ENCODE data around the gene SLC18A2. TPM values are rescaled to one million over a fixed set of nuclear protein-coding genes. Genes with fewer than 3 reads are reported as not detected.
"Not testable (repeated sequence)": the region's sequence is repeated elsewhere in the genome, so short reads cannot be mapped to it uniquely, and the experiment has no call there.

The SLC18A2 gene
- total RNA-seq, 2 experiments from 2014 or later, result not detected

- H3K4me3 Mint-ChIP-seq, result no peak overlapping the region
- peaks cover 12% of the 10 kb centered on the region for H3K4me1 Mint-ChIP-seq (ENCODE audit: low read depth)
- ChIA-PET POLR2A (no interaction called here), CTCF (interaction anchor here (6.0 kb wide), 1 partner anchor 101 kb away, joined by 145 read pairs; no protein-coding TSS in a partner anchor)
- no peaks in the 10 kb centered on the region for H3K36me3 Mint-ChIP-seq (ENCODE audit: low read depth)
- no peaks in the 10 kb centered on the region for H3K9me3 Mint-ChIP-seq (ENCODE audit: insufficient read depth)
- no peak for DNase-seq
- peaks cover 21% of the 10 kb centered on the region for H3K27me3 Mint-ChIP-seq (ENCODE audit: low read depth)
- ATAC-seq, result no peak
- no peak overlapping the region for H3K27ac Mint-ChIP-seq
Measured at GRCh38 chr10:117218654-117219053, 22.3 kb upstream of the SLC18A2 start.

GRCh38 chr10:117221156-117221711 lies 19.7 kb upstream of the SLC18A2 start:
- ATAC-seq, result no peak
- no peaks in the 10 kb centered on the region for H3K36me3 Mint-ChIP-seq (ENCODE audit: low read depth)
- H3K9me3 Mint-ChIP-seq (ENCODE audit: insufficient read depth), result no peaks in the 10 kb centered on the region
- peaks cover 10% of the 10 kb centered on the region for H3K27me3 Mint-ChIP-seq (ENCODE audit: low read depth)
- DNase-seq, result no peak
- ChIA-PET CTCF (no interaction called here), POLR2A (interaction anchor here (0.8 kb wide), 1 partner anchor 1064 kb away, joined by 3 read pairs; no protein-coding TSS in a partner anchor)
- H3K4me1 Mint-ChIP-seq (ENCODE audit: low read depth), result peaks cover 12% of the 10 kb centered on the region
- no peak overlapping the region for H3K27ac Mint-ChIP-seq
- no peak overlapping the region for H3K4me3 Mint-ChIP-seq

- no peaks in the 10 kb centered on the region for H3K36me3 Mint-ChIP-seq (ENCODE audit: low read depth)
- ChIA-PET CTCF (interaction anchor here (1.5 kb wide), 1 partner anchor 98 kb away, joined by 5 read pairs; no protein-coding TSS in a partner anchor), POLR2A (no interaction called here)
- H3K4me3 Mint-ChIP-seq, result no peak overlapping the region
- no peaks in the 10 kb centered on the region for H3K9me3 Mint-ChIP-seq (ENCODE audit: insufficient read depth)
- ATAC-seq (no peak), DNase-seq (no peak)
- H3K27ac Mint-ChIP-seq, result no peak overlapping the region
- peaks cover 1% of the 10 kb centered on the region for H3K4me1 Mint-ChIP-seq (ENCODE audit: low read depth)
- peaks cover 14% of the 10 kb centered on the region for H3K27me3 Mint-ChIP-seq (ENCODE audit: low read depth)
Measured at GRCh38 chr10:117222552-117222951, 18.4 kb upstream of the SLC18A2 start.

- peaks cover 13% of the 10 kb centered on the region for H3K27me3 Mint-ChIP-seq (ENCODE audit: low read depth)
- POLR2A ChIA-PET, result no interaction called here
- CTCF ChIA-PET, result interaction anchor here (1.5 kb wide), 1 partner anchor 97 kb away, joined by 5 read pairs; no protein-coding TSS in a partner anchor
- no peaks in the 10 kb centered on the region for H3K36me3 Mint-ChIP-seq (ENCODE audit: low read depth)
- H3K27ac Mint-ChIP-seq, result no peak overlapping the region
- ATAC-seq (no peak), DNase-seq (no peak)
- H3K9me3 Mint-ChIP-seq (ENCODE audit: insufficient read depth), result no peaks in the 10 kb centered on the region
- no peak overlapping the region for H3K4me3 Mint-ChIP-seq
- H3K4me1 Mint-ChIP-seq (ENCODE audit: low read depth), result no peaks in the 10 kb centered on the region
Measured at GRCh38 chr10:117222976-117223692, 17.8 kb upstream of the SLC18A2 start.

GRCh38 chr10:117223693-117224430 lies 17.1 kb upstream of the SLC18A2 start:
- H3K4me1 Mint-ChIP-seq (ENCODE audit: low read depth), result no peaks in the 10 kb centered on the region

GRCh38 chr10:117224881-117225280 lies 16.0 kb upstream of the SLC18A2 start:
- CTCF ChIA-PET, result interaction anchor here (1.1 to 1.9 kb wide), 2 partner anchors 95 kb away, joined by 3 to 6 read pairs; no protein-coding TSS in a partner anchor
- H3K4me1 Mint-ChIP-seq (ENCODE audit: low read depth), result no peaks in the 10 kb centered on the region
- POLR2A ChIA-PET, result no interaction called here
- H3K27ac Mint-ChIP-seq, result no peak overlapping the region
- no peak overlapping the region for H3K4me3 Mint-ChIP-seq
- H3K36me3 Mint-ChIP-seq (ENCODE audit: low read depth), result no peaks in the 10 kb centered on the region
- ATAC-seq (no peak), DNase-seq (no peak)
- H3K27me3 Mint-ChIP-seq (ENCODE audit: low read depth), result peaks cover 16% of the 10 kb centered on the region
- H3K9me3 Mint-ChIP-seq (ENCODE audit: insufficient read depth), result no peaks in the 10 kb centered on the region

More at GRCh38 chr10:117223693-117224430, 17.1 kb upstream of the SLC18A2 start:
- Mint-ChIP-seq H3K27me3 (ENCODE audit: low read depth) (peaks cover 13% of the 10 kb centered on the region), H3K27ac (no peak overlapping the region), H3K4me3 (no peak overlapping the region), H3K9me3 (ENCODE audit: insufficient read depth) (no peaks in the 10 kb centered on the region), H3K36me3 (ENCODE audit: low read depth) (no peaks in the 10 kb centered on the region)
- POLR2A ChIA-PET, result interaction anchor here (0.6 kb wide), 1 partner anchor 1305 kb away, joined by 3 read pairs; no protein-coding TSS in a partner anchor
- ATAC-seq (no peak), DNase-seq (no peak)
- CTCF ChIA-PET, result interaction anchor here (1.1 kb wide), 1 partner anchor 96 kb away, joined by 3 read pairs; no protein-coding TSS in a partner anchor

GRCh38 chr10:117226813-117227451 lies 14.0 kb upstream of the SLC18A2 start:
- POLR2A ChIA-PET, result no interaction called here
- CTCF ChIA-PET, result interaction anchor here (1.8 to 1.9 kb wide), 3 partner anchors 10 to 93 kb away, joined by 6 to 10 read pairs (median 8); no protein-coding TSS in a partner anchor
- H3K4me1 Mint-ChIP-seq (ENCODE audit: low read depth), result no peaks in the 10 kb centered on the region
- no peak overlapping the region for H3K27ac Mint-ChIP-seq
- ATAC-seq (no peak), DNase-seq (no peak)
- peaks cover 18% of the 10 kb centered on the region for H3K27me3 Mint-ChIP-seq (ENCODE audit: low read depth)
- no peaks in the 10 kb centered on the region for H3K36me3 Mint-ChIP-seq (ENCODE audit: low read depth)
- H3K4me3 Mint-ChIP-seq, result no peak overlapping the region
- no peaks in the 10 kb centered on the region for H3K9me3 Mint-ChIP-seq (ENCODE audit: insufficient read depth)

- Mint-ChIP-seq H3K27me3 (ENCODE audit: low read depth) (peaks cover 22% of the 10 kb centered on the region), H3K9me3 (ENCODE audit: insufficient read depth) (no peaks in the 10 kb centered on the region), H3K4me1 (ENCODE audit: low read depth) (no peaks in the 10 kb centered on the region), H3K36me3 (ENCODE audit: low read depth) (no peaks in the 10 kb centered on the region), H3K27ac (no peak overlapping the region), H3K4me3 (no peak overlapping the region)
- ATAC-seq (no peak), DNase-seq (no peak)
- CTCF ChIA-PET, result interaction anchor here (1.4 kb wide), 1 partner anchor 11 kb away, joined by 3 read pairs; no protein-coding TSS in a partner anchor
- POLR2A ChIA-PET, result no interaction called here
Measured at GRCh38 chr10:117228210-117228609, 12.7 kb upstream of the SLC18A2 start.

- H3K4me3 Mint-ChIP-seq; H3K27ac Mint-ChIP-seq; ATAC-seq; H3K36me3 Mint-ChIP-seq (ENCODE audit: low read depth); DNase-seq; POLR2A ChIA-PET; H3K4me1 Mint-ChIP-seq (ENCODE audit: low read depth); CTCF ChIA-PET; H3K9me3 Mint-ChIP-seq (ENCODE audit: insufficient read depth): not testable (repeated sequence)
- peaks cover 24% of the 10 kb centered on the region for H3K27me3 Mint-ChIP-seq (ENCODE audit: low read depth)
Measured at GRCh38 chr10:117230107-117230506, 10.8 kb upstream of the SLC18A2 start.

GRCh38 chr10:117237401-117237991 lies 3.4 kb upstream of the SLC18A2 start:
- H3K4me3 Mint-ChIP-seq, result no peak overlapping the region
- H3K9me3 Mint-ChIP-seq (ENCODE audit: insufficient read depth), result no peaks in the 10 kb centered on the region
- ChIA-PET CTCF (no interaction called here), POLR2A (no interaction called here)
- H3K27ac Mint-ChIP-seq, result no peak overlapping the region
- H3K4me1 Mint-ChIP-seq (ENCODE audit: low read depth), result peaks cover 7% of the 10 kb centered on the region
- DNase-seq (no peak), ATAC-seq (no peak)
- H3K27me3 Mint-ChIP-seq (ENCODE audit: low read depth), result peaks cover 24% of the 10 kb centered on the region
- H3K36me3 Mint-ChIP-seq (ENCODE audit: low read depth), result no peaks in the 10 kb centered on the region

- H3K27ac Mint-ChIP-seq, result no peak overlapping the region
- POLR2A ChIA-PET, result no interaction called here
- no peak overlapping the region for H3K4me3 Mint-ChIP-seq
- no peak for ATAC-seq
- CTCF ChIA-PET, result no interaction called here
- no peak for DNase-seq
- peaks cover 30% of the 10 kb centered on the region for H3K27me3 Mint-ChIP-seq (ENCODE audit: low read depth)
- no peaks in the 10 kb centered on the region for H3K9me3 Mint-ChIP-seq (ENCODE audit: insufficient read depth)
- peaks cover 7% of the 10 kb centered on the region for H3K4me1 Mint-ChIP-seq (ENCODE audit: low read depth)
- no peaks in the 10 kb centered on the region for H3K36me3 Mint-ChIP-seq (ENCODE audit: low read depth)
Measured at GRCh38 chr10:117239051-117239450, 1.9 kb upstream of the SLC18A2 start.

Measured in activated CD8-positive, alpha-beta T cell treated with anti-CD3 and anti-CD28 coated beads, Interleukin-2, amount 10 ng/mL, durations not matched to agents 7 days and 5 days (primary cell).